Naive thymus-derived CD4-positive, alpha-beta T cell (primary cell): Measurements from ENCODE around the gene BCL2. TPM values are rescaled to one million over a fixed set of nuclear protein-coding genes. Genes with fewer than 3 reads are reported as not detected.

Experiments
- ATAC-seq: fragments of 150-1000 bp; cut with Tn5 transposase; 2 replicates; pipeline ENCODE4 v1.10.0; 2021; ENCODE audit warnings: mild to moderate bottlenecking, moderate library complexity
- CTCF ChIA-PET: fragments of 350-600 bp; sonication (Branson Sonifier 250); formaldehyde crosslinking; loops from one replicate; lab custom pipeline; 2021; ENCODE audit warnings: antibody characterized with exemption; lab: Charles Lee
- POLR2A ChIA-PET: fragments of 350-600 bp; sonication (Branson Sonifier 250); formaldehyde crosslinking; loops from one replicate; lab custom pipeline; 2021; ENCODE audit warnings: antibody characterized with exemption, inconsistent platforms; lab: Charles Lee
- DNase-seq, 9 donors: peaks; one replicate each; pipeline versions ENCODE4 v3.0.0 to v3.0.0-alpha.2; 2020 to 2022; ENCODE audit warnings: mixed read lengths in 1 of 9
- H3K27ac ChIP-seq: one replicate; pipeline ENCODE4 v1.7.0; 2013; ENCODE audit warnings: mild to moderate bottlenecking, low read depth, low read length, moderate library complexity
- H3K27me3 ChIP-seq, 2 donors: one replicate each; pipeline ENCODE4 v1.7.0; 2013; ENCODE audit warnings: low read length in 2 of 2, mild to moderate bottlenecking in 2 of 2, moderate library complexity in 2 of 2; ENCODE audit not compliant: control insufficient read depth in 2 of 2, insufficient read depth in 2 of 2
- H3K36me3 ChIP-seq, 3 experiments: 1 replicate in 2 of 3; 2 replicates in 1 of 3; pipeline ENCODE4 v1.7.0; 2013; ENCODE audit warnings: low read length in 3 of 3, mild to moderate bottlenecking in 3 of 3, moderate library complexity in 1 of 3; ENCODE audit not compliant: insufficient read depth in 3 of 3, control insufficient read depth in 2 of 3
- H3K4me1 ChIP-seq, 2 donors: one replicate each; pipeline ENCODE4 v1.7.0; 2013; ENCODE audit warnings: low read length in 2 of 2, mild to moderate bottlenecking in 2 of 2, moderate library complexity in 1 of 2; ENCODE audit not compliant: control insufficient read depth in 2 of 2, insufficient read depth in 2 of 2
- H3K4me3 ChIP-seq: 2 replicates; pipeline ENCODE4 v1.7.0; 2013; ENCODE audit warnings: mild to moderate bottlenecking, low read length
- H3K9me3 ChIP-seq, 3 experiments: 1 replicate in 2 of 3; 2 replicates in 1 of 3; pipeline ENCODE4 v1.7.0; 2013; ENCODE audit warnings: low read length in 3 of 3; ENCODE audit not compliant: control insufficient read depth in 2 of 3
- H3K27ac Mint-ChIP-seq, 9 donors: one replicate each; pipeline ENCODE4 v1.8.0; 2020 to 2022; ENCODE audit warnings: mixed read lengths in 9 of 9, mild to moderate bottlenecking in 8 of 9, moderate library complexity in 5 of 9, inconsistent platforms in 2 of 9
- H3K27me3 Mint-ChIP-seq, 5 donors: one replicate each; pipeline ENCODE4 v1.8.0; 2021 to 2022; ENCODE audit warnings: mixed read lengths in 5 of 5, mild to moderate bottlenecking in 1 of 5
- H3K36me3 Mint-ChIP-seq, 5 donors: one replicate each; pipeline ENCODE4 v1.8.0; 2020 to 2022; ENCODE audit warnings: mixed read lengths in 5 of 5, mild to moderate bottlenecking in 3 of 5, inconsistent platforms in 1 of 5
- H3K4me1 Mint-ChIP-seq, 7 donors: one replicate each; pipeline ENCODE4 v1.8.0; 2020 to 2022; ENCODE audit warnings: mixed read lengths in 7 of 7, mild to moderate bottlenecking in 3 of 7, inconsistent platforms in 1 of 7
- H3K4me3 Mint-ChIP-seq, 10 donors: one replicate each; pipeline ENCODE4 v1.8.0; 2020 to 2022; ENCODE audit warnings: mild to moderate bottlenecking in 10 of 10, mixed read lengths in 10 of 10, moderate library complexity in 6 of 10, inconsistent platforms in 2 of 10
- H3K9me3 Mint-ChIP-seq, 11 donors: one replicate each; pipeline ENCODE4 v1.8.0; 2020 to 2022; ENCODE audit warnings: mixed read lengths in 11 of 11, mild to moderate bottlenecking in 4 of 11, inconsistent platforms in 1 of 11, moderate library complexity in 1 of 11
- intact Hi-C, 2 donors: fragments of 100-400 bp; cut with micrococcal nuclease; formaldehyde crosslinking; loops; one replicate each; pipeline ENCODE4 v1.15.1; 2023
- polyA plus RNA-seq, 2 donors: library from polyadenylated mRNA; unstranded; fragments of 300-500 nt; fragmentation: Illumina TruSeq; gene quantifications; one replicate each; pipeline ENCODE4 v1.2.3, GENCODE V29; 2021
- total RNA-seq, 6 experiments: library from RNA in 5 of 6; stranded (reverse) in 5 of 6; gene quantifications; 1 replicate in 5 of 6; 2 replicates in 1 of 6; pipeline ENCODE4 v1.2.3 and lab custom pipeline; 2021 to 2026

Gene BCL2
- total and polyA plus RNA-seq, 7 experiments from 2014 or later: 32.7 to 154 (median 40.1) TPM

- Mint-ChIP-seq H3K4me3 (peak overlapping the region in 2 of 10 donors; percentile 39 to 67), H3K36me3 (peaks cover 13 to 68% (median 46%) of the 10 kb centered on the region in 5 donors), H3K27ac (peak overlapping the region in 6 of 9 donors; percentile 15 to 95 (median 91)), H3K9me3 (peaks cover 0 to 2% (median 0%) of the 10 kb centered on the region in 11 donors), H3K4me1 (peaks cover 58 to 81% (median 65%) of the 10 kb centered on the region in 7 donors), H3K27me3 (no peaks in the 10 kb centered on the region)
- DNase-seq (no peak), ATAC-seq (no peak)
- POLR2A ChIA-PET: interaction anchor here (0.8 to 6.0 kb wide), 16 partner anchors 9 to 166 kb away, joined by 3 to 44 read pairs (median 5); partner anchors contain the start of gene BCL2
- no peak overlapping the region for H3K4me3 ChIP-seq
- intact Hi-C loops: no loop called here
- H3K4me1 ChIP-seq: peaks cover 47 to 58% of the 10 kb centered on the region in 2 donors
- H3K9me3 ChIP-seq: no peaks in the 10 kb centered on the region
- peaks cover 5 to 26% (median 5%) of the 10 kb centered on the region in 3 experiments for H3K36me3 ChIP-seq
- CTCF ChIA-PET: interaction anchor here (0.7 to 2.7 kb wide), 6 partner anchors 9 to 73 kb away, joined by 3 to 18 read pairs (median 3); no protein-coding TSS in a partner anchor
- H3K27ac ChIP-seq: peak overlapping the region; percentile 32
- no peaks in the 10 kb centered on the region for H3K27me3 ChIP-seq
Measured at GRCh38 chr18:63297687-63298399, 21.7 kb downstream of the BCL2 start.

- Mint-ChIP-seq H3K36me3 (peaks cover 10 to 68% (median 37%) of the 10 kb centered on the region in 5 donors), H3K27me3 (no peaks in the 10 kb centered on the region), H3K4me3 (peak overlapping the region in 6 of 10 donors; percentile 7 to 57 (median 21)), H3K9me3 (peaks cover 0 to 2% (median 0%) of the 10 kb centered on the region in 11 donors), H3K27ac (peak overlapping the region in 4 of 9 donors; percentile 1 to 73 (median 44)), H3K4me1 (peaks cover 20 to 74% (median 26%) of the 10 kb centered on the region in 7 donors)
- Histone ChIP-seq H3K9me3 (no peaks in the 10 kb centered on the region), H3K27me3 (no peaks in the 10 kb centered on the region), H3K4me3 (no peak overlapping the region), H3K27ac (no peak overlapping the region), H3K36me3 (peaks cover 0 to 22% (median 5%) of the 10 kb centered on the region in 3 experiments), H3K4me1 (peaks cover 51 to 55% of the 10 kb centered on the region in 2 donors)
- POLR2A ChIA-PET: interaction anchor here (0.7 to 2.3 kb wide), 6 partner anchors 9 to 130 kb away, joined by 3 to 8 read pairs (median 3); no protein-coding TSS in a partner anchor
- CTCF ChIA-PET: interaction anchor here (1.3 to 5.1 kb wide), 2 partner anchors 11 to 24 kb away, joined by 4 to 27 read pairs; partner anchors contain the start of gene BCL2
- intact Hi-C loops: loop anchor here in 1 of 2 donors (5.0 kb wide), 1 partner anchor 37 kb away; no protein-coding TSS in a partner anchor
- DNase-seq (no peak), ATAC-seq (no peak)
Measured at GRCh38 chr18:63293935-63294334, 25.6 kb downstream of the BCL2 start.

GRCh38 chr18:63292831-63293683, 26.5 kb downstream of the BCL2 start:
- intact Hi-C loops: loop anchor here in 1 of 2 donors (5.0 kb wide), 1 partner anchor 36 kb away; no protein-coding TSS in a partner anchor
- ATAC-seq: peak; percentile 54
- no peaks in the 10 kb centered on the region for H3K9me3 ChIP-seq
- H3K36me3 Mint-ChIP-seq: peaks cover 10 to 60% (median 37%) of the 10 kb centered on the region in 5 donors
- no peaks in the 10 kb centered on the region for H3K27me3 Mint-ChIP-seq
- H3K27me3 ChIP-seq: no peaks in the 10 kb centered on the region
- H3K4me1 ChIP-seq: peaks cover 51 to 55% of the 10 kb centered on the region in 2 donors
- H3K9me3 Mint-ChIP-seq: peaks cover 0 to 2% (median 0%) of the 10 kb centered on the region in 11 donors
- H3K4me1 Mint-ChIP-seq: peaks cover 11 to 65% (median 17%) of the 10 kb centered on the region in 7 donors
- H3K36me3 ChIP-seq: peaks cover 0 to 22% (median 5%) of the 10 kb centered on the region in 3 experiments
- peak overlapping the region; percentile 34 for H3K27ac ChIP-seq
- H3K27ac Mint-ChIP-seq: peak overlapping the region in 6 of 9 donors; percentile 1 to 71 (median 38)
- DNase-seq: no peak
- peak overlapping the region in 7 of 10 donors; percentile 7 to 69 (median 50) for H3K4me3 Mint-ChIP-seq
- CTCF ChIA-PET: interaction anchor here (0.8 to 5.1 kb wide), 3 partner anchors 21 to 161 kb away, joined by 3 to 27 read pairs (median 4); partner anchors contain the start of gene BCL2
- POLR2A ChIA-PET: interaction anchor here (0.6 to 2.3 kb wide), 8 partner anchors 10 to 115 kb away, joined by 3 to 8 read pairs (median 3); no protein-coding TSS in a partner anchor
- no peak overlapping the region for H3K4me3 ChIP-seq

DNA sequence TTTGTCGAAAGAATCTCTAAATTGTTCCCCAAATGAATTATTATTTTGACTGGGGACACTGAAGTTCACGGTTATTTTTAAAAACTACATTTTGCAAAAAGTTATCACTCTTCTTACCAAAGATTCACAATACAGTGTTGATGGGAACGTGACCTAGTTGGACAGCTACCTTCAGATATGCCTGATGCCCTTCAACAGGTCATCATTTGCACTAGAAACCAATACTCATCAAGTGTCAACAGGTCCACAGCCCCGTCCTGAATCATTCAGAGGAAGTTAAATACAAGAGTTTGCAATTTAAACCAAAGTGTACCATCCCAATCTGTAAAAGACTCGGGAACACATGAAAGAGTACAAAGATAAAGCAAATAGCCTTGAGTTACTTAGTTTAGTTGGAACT, 28.3 kb downstream of the BCL2 start:
- no peak overlapping the region for H3K4me3 ChIP-seq
- Mint-ChIP-seq H3K4me3 (peak overlapping the region in 5 of 10 donors; percentile 62 to 88 (median 85)), H3K36me3 (peaks cover 10 to 56% (median 36%) of the 10 kb centered on the region in 5 donors), H3K4me1 (peaks cover 10 to 58% (median 10%) of the 10 kb centered on the region in 7 donors), H3K27me3 (no peaks in the 10 kb centered on the region), H3K27ac (peak overlapping the region in 4 of 9 donors; percentile 74 to 95 (median 88)), H3K9me3 (peaks cover 0 to 2% (median 0%) of the 10 kb centered on the region in 11 donors)
- ChIA-PET POLR2A (interaction anchor here (0.7 to 6.3 kb wide), 12 partner anchors 9 to 136 kb away, joined by 3 to 44 read pairs (median 4); no protein-coding TSS in a partner anchor), CTCF (interaction anchor here (0.9 to 5.1 kb wide), 2 partner anchors 27 to 129 kb away, joined by 3 to 27 read pairs; partner anchors contain the start of gene BCL2)
- H3K27ac ChIP-seq: peak overlapping the region; percentile 60
- peaks cover 0 to 6% (median 5%) of the 10 kb centered on the region in 3 experiments for H3K36me3 ChIP-seq
- no peaks in the 10 kb centered on the region for H3K27me3 ChIP-seq
- H3K4me1 ChIP-seq: peaks cover 63 to 69% of the 10 kb centered on the region in 2 donors
- DNase-seq: peak in 1 of 9 donors; percentile 8
- H3K9me3 ChIP-seq: no peaks in the 10 kb centered on the region
- ATAC-seq: no peak
- intact Hi-C loops: loop anchor here (1.0 to 5.0 kb wide), 5 partner anchors 9 to 34 kb away; no protein-coding TSS in a partner anchor

- peak overlapping the region; percentile 60 for H3K27ac ChIP-seq
- H3K27me3 ChIP-seq: no peaks in the 10 kb centered on the region
- peaks cover 0 to 4% (median 2%) of the 10 kb centered on the region in 3 experiments for H3K36me3 ChIP-seq
- DNase-seq (peak in 8 of 9 donors; percentile 40 to 69 (median 59)), ATAC-seq (peak; percentile 80)
- H3K4me3 Mint-ChIP-seq: peak overlapping the region in 5 of 10 donors; percentile 62 to 88 (median 85)
- intact Hi-C loops: loop anchor here (1.0 to 5.0 kb wide), 5 partner anchors 9 to 34 kb away; no protein-coding TSS in a partner anchor
- H3K27me3 Mint-ChIP-seq: no peaks in the 10 kb centered on the region
- H3K27ac Mint-ChIP-seq: peak overlapping the region in 4 of 9 donors; percentile 74 to 95 (median 88)
- peaks cover 67 to 73% of the 10 kb centered on the region in 2 donors for H3K4me1 ChIP-seq
- H3K9me3 ChIP-seq: no peaks in the 10 kb centered on the region
- H3K4me1 Mint-ChIP-seq: peaks cover 6 to 61% (median 8%) of the 10 kb centered on the region in 7 donors
- peak overlapping the region; percentile 2 for H3K4me3 ChIP-seq
- H3K9me3 Mint-ChIP-seq: peaks cover 0 to 2% (median 0%) of the 10 kb centered on the region in 11 donors
- ChIA-PET POLR2A (interaction anchor here (0.7 to 6.3 kb wide), 11 partner anchors 9 to 136 kb away, joined by 3 to 44 read pairs (median 5); no protein-coding TSS in a partner anchor), CTCF (interaction anchor here (0.8 to 5.1 kb wide), 2 partner anchors 27 to 90 kb away, joined by 3 to 27 read pairs; partner anchors contain the start of gene BCL2)
- peaks cover 10 to 56% (median 36%) of the 10 kb centered on the region in 5 donors for H3K36me3 Mint-ChIP-seq
Measured at GRCh38 chr18:63290821-63291200, 28.8 kb downstream of the BCL2 start.
